Neural cell (in vitro differentiated cells): Measurements from ENCODE around the gene CEP85L.

Source experiments
- CTCF ChIP-seq: fragments of 450-650 bp; IDR thresholded peaks from 2 replicates; pipeline ENCODE4 v1.5.1; 2014; ENCODE audit warnings: antibody characterized with exemption, mild to moderate bottlenecking, moderate library complexity; ENCODE audit not compliant: poor library complexity, severe bottlenecking
- EP300 ChIP-seq: fragments of 450-650 bp; conservative IDR thresholded peaks from 2 replicates; pipeline ENCODE4 v1.6.1; 2014; ENCODE audit warnings: antibody characterized with exemption, mild to moderate bottlenecking, moderate library complexity; ENCODE audit not compliant: poor library complexity, severe bottlenecking
- POLR2AphosphoS5 ChIP-seq: IDR thresholded peaks from 2 replicates; pipeline ENCODE4 v1.6.1; 2012
- SMC3 ChIP-seq: fragments of 450-650 bp; conservative IDR thresholded peaks from 2 replicates; pipeline ENCODE4 v1.6.1; 2014; ENCODE audit warnings: antibody characterized with exemption, mild to moderate bottlenecking, moderate library complexity; ENCODE audit not compliant: poor library complexity
- TAF1 ChIP-seq: IDR thresholded peaks from 2 replicates; pipeline ENCODE4 v1.6.1; 2012; ENCODE audit warnings: low read depth

DNA sequence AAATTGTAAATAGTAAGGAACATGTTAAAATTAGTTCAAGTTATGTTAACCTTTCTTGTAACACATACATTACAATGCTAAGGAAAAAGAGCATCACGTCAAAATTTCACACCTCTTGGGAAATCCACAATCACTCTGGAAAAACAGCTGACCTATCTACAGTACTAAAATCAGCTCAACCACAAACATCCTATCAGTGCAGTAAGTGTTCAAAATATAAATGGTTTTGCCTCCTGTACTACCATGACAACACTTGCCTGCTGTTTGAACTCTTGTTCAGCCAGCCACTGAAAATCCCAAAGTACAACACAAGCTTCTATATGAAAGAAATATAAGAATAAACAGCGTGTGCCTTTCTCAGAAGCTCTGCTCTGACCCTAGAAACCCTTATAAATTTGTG is 186.8 kb downstream of the CEP85L start:
- TF ChIP-seq CTCF = no peak
- no peak for TF ChIP-seq SMC3
- TF ChIP-seq POLR2AphosphoS5 = no peak
- no peak for TF ChIP-seq EP300
- TF ChIP-seq TAF1 = no peak
